ACC112 (cell line): ENCODE data around the gene SFT2D3.

ENCODE experiments used
- H2AFZ ChIP-seq: fragments of 200-600 bp; sonication (generic); one replicate; pipeline ENCODE4 v1.6.0; 2017; ENCODE audit warnings: antibody characterized with exemption, low read length; ENCODE audit not compliant: unreplicated experiment
- H3K27ac ChIP-seq: fragments of 200-600 bp; sonication (generic); 2 replicates; pipeline ENCODE4 v1.5.1; 2014; ENCODE audit warnings: low read depth, mild to moderate bottlenecking, antibody characterized with exemption, low read length, moderate library complexity
- H3K27me3 ChIP-seq: fragments of 200-600 bp; sonication (generic); 2 replicates; pipeline ENCODE4 v1.6.1; 2014; ENCODE audit warnings: mild to moderate bottlenecking, antibody characterized with exemption, low read length, moderate library complexity, mixed read lengths; ENCODE audit not compliant: insufficient read depth
- H3K36me3 ChIP-seq: fragments of 200-600 bp; sonication (generic); 2 replicates; pipeline ENCODE4 v1.6.1; 2016; ENCODE audit warnings: mild to moderate bottlenecking, antibody characterized with exemption, low read length, moderate library complexity, mixed read lengths; ENCODE audit not compliant: insufficient read depth
- H3K4me1 ChIP-seq: fragments of 200-600 bp; sonication (generic); one replicate; pipeline ENCODE4 v1.6.1; 2016; ENCODE audit warnings: low read length, mixed read lengths; ENCODE audit not compliant: insufficient read depth, unreplicated experiment, control insufficient read depth
- H3K4me3 ChIP-seq: fragments of 200-600 bp; sonication (generic); 2 replicates; pipeline ENCODE4 v1.5.1; 2014; ENCODE audit warnings: mild to moderate bottlenecking, low read depth, low read length
- H3K79me2 ChIP-seq: fragments of 200-600 bp; sonication (generic); one replicate; pipeline ENCODE4 v1.6.0; 2016; ENCODE audit warnings: low read length; ENCODE audit not compliant: control insufficient read depth, unreplicated experiment, insufficient read depth

SFT2D3 gene

DNA sequence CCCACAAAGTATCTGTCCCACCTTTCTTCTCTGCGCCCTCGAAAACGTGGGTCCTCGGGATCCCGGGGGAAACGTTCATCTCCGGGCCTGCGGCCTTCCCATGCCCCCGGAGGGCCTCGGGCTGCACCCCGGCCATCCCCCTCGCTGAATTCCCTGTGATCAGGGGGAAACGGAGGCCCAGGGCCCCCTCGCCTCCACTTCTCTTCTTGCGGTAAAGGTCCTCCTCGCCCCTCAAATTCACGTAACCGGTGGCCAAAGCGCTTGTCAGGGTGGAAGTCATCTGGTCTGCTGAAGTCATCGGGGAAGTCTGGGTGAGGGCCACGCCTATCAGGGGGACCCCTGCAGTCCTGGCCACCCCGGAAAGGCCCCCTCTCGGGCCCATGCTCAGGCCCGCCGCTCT, 12.3 kb downstream of the SFT2D3 start:
- H3K27me3 ChIP-seq: no peaks in the 10 kb centered on the region
- H3K27ac ChIP-seq: no peak overlapping the region
- H2AFZ ChIP-seq: no peak overlapping the region
- H3K79me2 ChIP-seq: no peaks in the 10 kb centered on the region
- H3K4me1 ChIP-seq: no peaks in the 10 kb centered on the region
- H3K4me3 ChIP-seq: no peak overlapping the region
- H3K36me3 ChIP-seq: peaks cover 6% of the 10 kb centered on the region; the same call in 1 of the 2 replicates

- Histone ChIP-seq H3K4me1 (no peaks in the 10 kb centered on the region), H3K4me3 (no peak overlapping the region), H3K27ac (no peak overlapping the region), H2AFZ (no peak overlapping the region), H3K79me2 (no peaks in the 10 kb centered on the region), H3K36me3 (peaks cover 14% of the 10 kb centered on the region; the same call in 1 of the 2 replicates), H3K27me3 (no peaks in the 10 kb centered on the region)
Observed at GRCh38 chr2:127715778-127716449, 14.6 kb downstream of the SFT2D3 start.

GRCh38 chr2:127718271-127718670, 17.0 kb downstream of the SFT2D3 start:
- no peaks in the 10 kb centered on the region for H3K79me2 ChIP-seq
- peaks cover 32% of the 10 kb centered on the region for H3K36me3 ChIP-seq
- no peak overlapping the region for H2AFZ ChIP-seq
- no peak overlapping the region for H3K4me3 ChIP-seq
- H3K27me3 ChIP-seq: no peaks in the 10 kb centered on the region
- no peak overlapping the region for H3K27ac ChIP-seq
- H3K4me1 ChIP-seq: peaks cover 6% of the 10 kb centered on the region

GRCh38 chr2:127719301-127720218, 18.3 kb downstream of the SFT2D3 start:
- Histone ChIP-seq H3K27me3 (no peaks in the 10 kb centered on the region), H3K4me3 (no peak overlapping the region), H2AFZ (no peak overlapping the region), H3K4me1 (peaks cover 6% of the 10 kb centered on the region), H3K27ac (no peak overlapping the region), H3K36me3 (peaks cover 33% of the 10 kb centered on the region), H3K79me2 (no peaks in the 10 kb centered on the region)

DNA sequence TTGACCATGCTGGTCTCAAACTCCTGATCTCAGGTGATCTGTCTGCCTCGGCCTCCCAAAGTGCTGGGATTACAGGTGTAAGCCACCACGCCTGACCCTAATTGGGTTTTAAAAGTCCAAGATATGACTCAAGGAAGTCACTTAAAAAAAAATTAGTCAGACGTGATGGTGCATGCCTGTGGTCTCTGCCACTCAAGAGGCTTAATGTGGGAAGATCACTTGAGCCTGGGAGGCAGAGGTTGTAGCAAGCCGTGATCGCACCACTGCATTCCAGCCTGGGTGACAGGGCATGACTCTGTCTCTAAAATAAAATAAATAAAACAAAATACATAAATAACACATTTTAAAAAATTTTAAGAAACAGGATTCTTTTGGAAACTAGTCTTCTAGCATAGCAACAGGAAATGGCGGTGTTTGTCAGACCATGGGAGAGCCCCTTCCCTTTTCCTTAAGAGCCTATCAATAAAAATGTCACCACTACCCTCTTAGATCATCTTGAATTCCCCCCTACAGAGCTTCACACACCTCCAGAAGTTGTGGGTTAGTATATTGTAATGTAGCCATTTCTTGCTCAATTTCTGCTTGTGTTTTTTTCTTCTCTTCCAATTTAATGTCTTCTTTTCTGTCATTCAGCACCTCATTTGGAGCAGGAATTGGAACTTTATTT, 20.1 kb downstream of the SFT2D3 start:
- H3K4me3 ChIP-seq: no peak overlapping the region
- H3K4me1 ChIP-seq: peaks cover 6% of the 10 kb centered on the region
- H3K36me3 ChIP-seq: peaks cover 33% of the 10 kb centered on the region
- no peak overlapping the region; the same call in 1 of the 2 replicates for H3K27ac ChIP-seq
- H3K27me3 ChIP-seq: no peaks in the 10 kb centered on the region
- H3K79me2 ChIP-seq: no peaks in the 10 kb centered on the region
- no peak overlapping the region for H2AFZ ChIP-seq

DNA sequence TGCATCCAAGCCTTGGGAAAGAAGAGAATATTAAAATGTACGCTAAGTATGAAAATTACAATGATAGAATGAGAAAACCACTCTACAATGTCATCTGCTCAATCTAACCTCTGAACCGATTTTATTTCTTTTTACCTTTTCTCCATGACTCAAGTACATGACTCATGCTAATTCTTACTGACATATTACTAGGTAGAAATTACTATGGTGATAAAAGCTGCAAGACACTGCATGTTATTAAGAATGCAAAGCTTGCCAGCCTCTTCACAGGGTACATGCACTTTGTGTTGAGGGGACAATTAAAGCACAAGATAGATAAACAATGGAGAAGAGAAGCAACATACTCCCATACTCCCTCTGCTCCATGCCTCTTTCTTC, 20.7 kb downstream of the SFT2D3 start:
- Histone ChIP-seq H3K4me1 (peaks cover 6% of the 10 kb centered on the region), H3K4me3 (no peak overlapping the region), H3K27ac (no peak overlapping the region; the same call in 1 of the 2 replicates), H2AFZ (no peak overlapping the region), H3K27me3 (no peaks in the 10 kb centered on the region), H3K79me2 (no peaks in the 10 kb centered on the region), H3K36me3 (peaks cover 29% of the 10 kb centered on the region)

- Histone ChIP-seq H2AFZ (no peak overlapping the region), H3K4me1 (peaks cover 6% of the 10 kb centered on the region), H3K27me3 (no peaks in the 10 kb centered on the region), H3K36me3 (peaks cover 29% of the 10 kb centered on the region), H3K79me2 (no peaks in the 10 kb centered on the region), H3K4me3 (no peak overlapping the region), H3K27ac (no peak overlapping the region)
Observed at GRCh38 chr2:127722807-127723206, 21.5 kb downstream of the SFT2D3 start.

GRCh38 chr2:127726158-127726880, 25.0 kb downstream of the SFT2D3 start:
- H3K27ac ChIP-seq: no peak overlapping the region
- H3K4me3 ChIP-seq: no peak overlapping the region
- peaks cover 15% of the 10 kb centered on the region; the same call in 1 of the 2 replicates for H3K36me3 ChIP-seq
- H2AFZ ChIP-seq: no peak overlapping the region
- H3K4me1 ChIP-seq: peaks cover 6% of the 10 kb centered on the region
- H3K27me3 ChIP-seq: no peaks in the 10 kb centered on the region
- no peaks in the 10 kb centered on the region for H3K79me2 ChIP-seq

- H3K79me2 ChIP-seq: no peaks in the 10 kb centered on the region
- H3K36me3 ChIP-seq: no peaks in the 10 kb centered on the region
- H3K27ac ChIP-seq: no peak overlapping the region
- 0 out of 2 replicates have a peak overlapping the region, but pooled peaks have one; percentile 6 for H3K4me3 ChIP-seq
- no peak overlapping the region for H2AFZ ChIP-seq
- H3K4me1 ChIP-seq: peaks cover 7% of the 10 kb centered on the region
- H3K27me3 ChIP-seq: no peaks in the 10 kb centered on the region
Observed at GRCh38 chr2:127733113-127733815, 32.0 kb downstream of the SFT2D3 start.
